ENCODE data around the gene E2F1.

E2F1 gene

GRCh38 chr20:33697129-33697528 lies 10.9 kb upstream of the E2F1 start:
- TF ChIP-seq RARB (CRISPR knock-in tag; IDR thresholded peaks at IDR 0.05) (no peak), ISL1 (CRISPR knock-in tag; IDR thresholded peaks at IDR 0.05) (no peak), ZC3H10 (CRISPR knock-in tag; IDR thresholded peaks at IDR 0.05) (no peak), TOX (CRISPR knock-in tag; IDR thresholded peaks at IDR 0.05; ENCODE audit: borderline replicate concordance) (no peak), OSR1 (CRISPR knock-in tag; IDR thresholded peaks at IDR 0.05) (no peak), ESRRG (CRISPR knock-in tag; IDR thresholded peaks at IDR 0.05) (no peak), TSHZ2 (CRISPR knock-in tag; IDR thresholded peaks at IDR 0.05) (no peak), SNAI2 (CRISPR knock-in tag; IDR thresholded peaks at IDR 0.05) (no peak)
- peak; percentile 99 for ATAC-seq

GRCh38 chr20:33696448-33696847 lies 10.3 kb upstream of the E2F1 start:
- ATAC-seq, result peak; percentile 58
- peak; percentile 77; the same call in 1 of the 2 replicates for TF ChIP-seq TCF4 (CRISPR knock-in tag; IDR thresholded peaks at IDR 0.05; ENCODE audit: borderline replicate concordance)
- TF ChIP-seq TSHZ2 (CRISPR knock-in tag; IDR thresholded peaks at IDR 0.05), result peak; percentile 42; the same call in 1 of the 2 replicates
- no peak for TF ChIP-seq ZNF565 (CRISPR knock-in tag; conservative IDR thresholded peaks at IDR 0.05; ENCODE audit: low read depth)

GRCh38 chr20:33694639-33695012 lies 8.4 kb upstream of the E2F1 start:
- TF ChIP-seq GLIS3 (CRISPR knock-in tag; IDR thresholded peaks at IDR 0.05), result no peak
- no peak for ATAC-seq

GRCh38 chr20:33693741-33694638 lies 7.8 kb upstream of the E2F1 start:
- TF ChIP-seq PATZ1 (CRISPR knock-in tag; IDR thresholded peaks at IDR 0.05; ENCODE audit: borderline replicate concordance), result no peak
- TF ChIP-seq ZFP3 (CRISPR knock-in tag; IDR thresholded peaks at IDR 0.05), result no peak
- no peak for TF ChIP-seq CSDC2 (CRISPR knock-in tag; IDR thresholded peaks at IDR 0.05)
- TF ChIP-seq ARNTL (CRISPR knock-in tag; IDR thresholded peaks at IDR 0.05; ENCODE audit: borderline replicate concordance, low read depth), result no peak
- TF ChIP-seq ZNF565 (CRISPR knock-in tag; conservative IDR thresholded peaks at IDR 0.05; ENCODE audit: low read depth), result no peak
- no peak for TF ChIP-seq ESRRG (CRISPR knock-in tag; IDR thresholded peaks at IDR 0.05)
- TF ChIP-seq POU6F1 (CRISPR knock-in tag; IDR thresholded peaks at IDR 0.05; ENCODE audit: borderline replicate concordance, low read depth), result no peak
- TF ChIP-seq TSHZ2 (CRISPR knock-in tag; IDR thresholded peaks at IDR 0.05), result no peak
- no peak for TF ChIP-seq ZNF70 (CRISPR knock-in tag; IDR thresholded peaks at IDR 0.05)
- no peak for TF ChIP-seq TCF4 (CRISPR knock-in tag; IDR thresholded peaks at IDR 0.05; ENCODE audit: borderline replicate concordance)
- no peak for TF ChIP-seq TOX (CRISPR knock-in tag; IDR thresholded peaks at IDR 0.05; ENCODE audit: borderline replicate concordance)
- no peak for TF ChIP-seq PPARA (CRISPR knock-in tag; IDR thresholded peaks at IDR 0.05; ENCODE audit: borderline replicate concordance)
- no peak for TF ChIP-seq CREB5 (CRISPR knock-in tag; IDR thresholded peaks at IDR 0.05; ENCODE audit: low read depth)
- ATAC-seq, result no peak

Measured in SK-N-SH treated with all-trans-retinoic acid at 6 μM for 48 hours (cell line).